Trophoblast cell (in vitro differentiated cells and primary cell): ENCODE results near the gene COX6B2.
A peak's percentile ranks its signal among the peaks of the same experiment; 100 is the strongest.

Experiments
- DNase-seq, 2 donors: peaks; one replicate each; pipeline ENCODE4 v3.0.0-alpha.2; 2016
- H2AFZ ChIP-seq: 2 replicates; pipeline ENCODE4 v1.6.1; 2013; ENCODE audit warnings: low read length, moderate library complexity, mild to moderate bottlenecking; ENCODE audit not compliant: insufficient read depth, poor library complexity
- H2AK5ac ChIP-seq: 2 replicates; pipeline ENCODE4 v1.6.1; 2013; ENCODE audit warnings: mild to moderate bottlenecking, low read length
- H2BK120ac ChIP-seq: 2 replicates; pipeline ENCODE4 v1.6.1; 2013; ENCODE audit warnings: low read length, mild to moderate bottlenecking, moderate library complexity; ENCODE audit not compliant: insufficient read depth, poor library complexity
- H2BK12ac ChIP-seq: 2 replicates; pipeline ENCODE4 v1.6.1; 2013; ENCODE audit warnings: mild to moderate bottlenecking, low read length, moderate library complexity
- H2BK5ac ChIP-seq: 2 replicates; pipeline ENCODE4 v1.6.1; 2013; ENCODE audit warnings: low read length, low read depth, moderate library complexity, mild to moderate bottlenecking; ENCODE audit not compliant: poor library complexity
- H3K14ac ChIP-seq: 2 replicates; pipeline ENCODE4 v1.6.1; 2013; ENCODE audit warnings: mild to moderate bottlenecking, low read length
- H3K18ac ChIP-seq: 2 replicates; pipeline ENCODE4 v1.6.1; 2013; ENCODE audit warnings: mild to moderate bottlenecking, low read length
- H3K23ac ChIP-seq: 2 replicates; pipeline ENCODE4 v1.6.1; 2013; ENCODE audit warnings: low read length
- H3K27ac ChIP-seq: 2 replicates; pipeline ENCODE4 v1.5.1; 2013; ENCODE audit warnings: low read depth, mild to moderate bottlenecking, inconsistent platforms, low read length, moderate library complexity
- H3K27me3 ChIP-seq: 2 replicates; pipeline ENCODE4 v1.6.1; 2013; ENCODE audit warnings: inconsistent platforms, mild to moderate bottlenecking, low read length, moderate library complexity; ENCODE audit not compliant: insufficient read depth
- H3K36me3 ChIP-seq, 2 experiments: 1 replicate in 1 of 2; 2 replicates in 1 of 2; pipeline ENCODE4 v1.6.1; 2013; ENCODE audit warnings: low read length in 2 of 2, mild to moderate bottlenecking in 2 of 2, moderate library complexity in 1 of 2; ENCODE audit not compliant: insufficient read depth in 2 of 2, control insufficient read depth in 1 of 2
- H3K4ac ChIP-seq: 2 replicates; pipeline ENCODE4 v1.6.1; 2013; ENCODE audit warnings: low read depth, mild to moderate bottlenecking, low read length, moderate library complexity
- H3K4me1 ChIP-seq, 2 experiments: 1 replicate in 1 of 2; 2 replicates in 1 of 2; pipeline ENCODE4 v1.6.1; 2013; ENCODE audit warnings: low read length in 2 of 2, mild to moderate bottlenecking in 2 of 2, moderate library complexity in 1 of 2; ENCODE audit not compliant: insufficient read depth in 2 of 2, control insufficient read depth in 1 of 2
- H3K4me2 ChIP-seq: 2 replicates; pipeline ENCODE4 v1.6.1; 2013; ENCODE audit warnings: inconsistent platforms, mild to moderate bottlenecking, low read length, moderate library complexity
- H3K4me3 ChIP-seq: 2 replicates; pipeline ENCODE4 v1.5.1; 2013; ENCODE audit warnings: mild to moderate bottlenecking, low read depth, low read length, inconsistent platforms
- H3K79me1 ChIP-seq: one replicate; pipeline ENCODE4 v1.6.1; 2013; ENCODE audit warnings: low read length
- H3K79me2 ChIP-seq: 2 replicates; pipeline ENCODE4 v1.6.1; 2013; ENCODE audit warnings: low read length, mild to moderate bottlenecking; ENCODE audit not compliant: control insufficient read depth, insufficient read depth, poor library complexity
- H3K9ac ChIP-seq: 2 replicates; pipeline ENCODE4 v1.6.1; 2013; ENCODE audit warnings: mild to moderate bottlenecking, low read length
- H3K9me3 ChIP-seq: 2 replicates; pipeline ENCODE4 v1.6.1; 2013; ENCODE audit warnings: low read depth, mild to moderate bottlenecking, control low read depth, inconsistent platforms, low read length; ENCODE audit not compliant: insufficient read depth
- H4K12ac ChIP-seq: 2 replicates; pipeline ENCODE4 v1.6.1; 2013; ENCODE audit warnings: low read depth, mild to moderate bottlenecking, low read length, moderate library complexity
- H4K8ac ChIP-seq: 2 replicates; pipeline ENCODE4 v1.6.1; 2013; ENCODE audit warnings: low read depth, mild to moderate bottlenecking, low read length, moderate library complexity
- H4K91ac ChIP-seq: one replicate; pipeline ENCODE4 v1.6.1; 2013; ENCODE audit warnings: low read depth, mild to moderate bottlenecking, low read length, moderate library complexity
- WGBS: extraction: QIAGEN DNeasy Blood & Tissue Kit; methylation state at CpG from one replicate; pipeline ENCODE4 v1.1.7; 2013; ENCODE audit warnings: missing lambda C conversion rate; ENCODE audit not compliant: insufficient read length, insufficient coverage; ENCODE audit errors: extremely low coverage; 5-methylcytosine and 5-hydroxymethylcytosine counted together

COX6B2 gene

DNA sequence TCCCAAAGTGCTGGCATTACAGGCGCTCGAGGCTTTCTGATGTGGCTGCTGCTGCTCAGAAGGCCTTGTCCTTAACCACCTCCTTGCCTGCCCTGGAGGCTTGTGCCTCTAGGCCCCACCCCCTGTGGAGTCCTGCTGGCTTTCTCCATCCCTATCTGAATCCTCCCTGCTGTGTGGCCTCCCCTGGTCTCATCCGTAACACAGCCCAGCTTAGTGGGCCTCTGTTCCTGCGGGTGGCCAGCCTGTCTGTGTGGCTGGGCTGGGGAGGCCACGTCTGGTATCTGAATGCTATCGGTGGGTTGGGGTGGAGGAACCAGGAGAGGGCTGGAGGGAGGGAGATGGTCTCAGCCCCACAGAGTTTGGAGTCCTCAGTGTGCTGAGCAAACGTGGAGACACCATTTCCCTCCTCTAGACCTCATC lies 36.0 kb upstream of the COX6B2 start:
- peaks cover 7% of the 10 kb centered on the region for H3K79me1 ChIP-seq
- no peak overlapping the region for H3K9ac ChIP-seq
- no peak overlapping the region for H3K4ac ChIP-seq
- no CpG with 5 or more reads among the region's 7 CpGs for WGBS
- H4K8ac ChIP-seq, result no peak overlapping the region
- H4K12ac ChIP-seq, result peak overlapping the region; percentile 17
- no peak overlapping the region for H3K4me3 ChIP-seq
- peaks cover 24% of the 10 kb centered on the region for H3K79me2 ChIP-seq
- H2BK12ac ChIP-seq, result no peak overlapping the region
- H3K23ac ChIP-seq, result no peak overlapping the region
- H3K14ac ChIP-seq, result no peak overlapping the region
- H4K91ac ChIP-seq, result no peak overlapping the region
- no peak overlapping the region for H3K27ac ChIP-seq
- no peaks in the 10 kb centered on the region for H3K27me3 ChIP-seq
- H2AFZ ChIP-seq, result no peak overlapping the region
- no peak overlapping the region for H3K4me2 ChIP-seq
- no peak for DNase-seq
- H3K18ac ChIP-seq, result no peak overlapping the region
- no peak overlapping the region for H2AK5ac ChIP-seq
- H3K9me3 ChIP-seq, result no peaks in the 10 kb centered on the region
- H3K4me1 ChIP-seq, result peaks cover 23 to 30% of the 10 kb centered on the region in 2 experiments
- H2BK5ac ChIP-seq, result no peak overlapping the region
- H3K36me3 ChIP-seq, result peaks cover 46 to 47% of the 10 kb centered on the region in 2 experiments
- H2BK120ac ChIP-seq, result no peak overlapping the region

DNA sequence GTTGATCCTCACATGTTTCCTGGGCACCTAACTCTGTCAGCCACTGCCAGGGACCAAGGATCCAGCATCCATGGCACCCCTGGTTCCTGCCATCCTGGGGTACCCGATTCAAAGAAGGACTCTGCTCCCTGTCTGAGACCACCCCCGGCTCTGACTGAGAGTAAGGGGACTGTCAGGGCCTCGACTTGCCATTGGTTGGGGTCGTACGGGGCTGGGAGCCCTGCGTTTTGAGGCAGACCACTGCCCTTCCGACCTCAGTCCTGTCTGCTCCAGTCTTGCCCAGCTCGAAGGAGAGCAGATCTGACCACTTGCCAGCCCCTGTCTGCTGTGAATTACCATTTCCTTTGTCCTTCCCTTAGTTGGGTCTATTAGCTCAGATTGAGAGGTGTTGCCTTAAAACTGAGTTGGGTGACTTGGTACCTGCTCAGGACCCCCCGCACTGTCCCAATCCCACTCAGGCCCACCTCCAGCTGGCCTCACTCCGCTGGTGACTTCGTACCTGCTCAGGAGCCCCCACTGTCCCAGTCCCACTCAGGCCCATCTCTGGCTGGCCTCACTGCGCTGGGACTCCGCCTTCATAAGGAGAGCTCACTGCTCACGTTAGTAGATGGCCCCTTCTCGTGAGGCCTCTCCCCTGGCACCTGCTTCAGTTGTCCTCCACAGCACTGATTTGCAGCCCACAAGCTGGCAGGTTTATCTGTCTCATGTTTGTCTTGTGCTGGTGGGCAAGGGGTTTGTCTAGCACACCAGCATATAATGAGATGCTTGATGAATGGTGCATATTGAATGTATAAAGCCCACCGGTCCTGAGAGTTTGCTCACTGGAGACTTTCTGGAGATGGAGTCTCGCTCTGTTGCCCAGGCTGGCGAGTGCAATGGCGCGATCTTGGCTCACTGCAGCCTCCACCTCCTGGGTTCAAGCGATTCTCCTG lies 35.1 kb upstream of the COX6B2 start:
- Histone ChIP-seq H3K9ac (no peak overlapping the region), H3K79me2 (peaks cover 24% of the 10 kb centered on the region), H3K9me3 (no peaks in the 10 kb centered on the region), H3K4me3 (no peak overlapping the region), H2BK120ac (no peak overlapping the region), H4K91ac (no peak overlapping the region), H2AFZ (no peak overlapping the region), H3K23ac (no peak overlapping the region), H2AK5ac (no peak overlapping the region), H3K4ac (no peak overlapping the region), H3K14ac (no peak overlapping the region), H3K4me2 (no peak overlapping the region), H3K4me1 (peaks cover 27 to 34% of the 10 kb centered on the region in 2 experiments), H2BK5ac (no peak overlapping the region), H4K12ac (no peak overlapping the region), H3K27me3 (no peaks in the 10 kb centered on the region), H2BK12ac (no peak overlapping the region), H3K18ac (no peak overlapping the region), H3K36me3 (peaks cover 46 to 47% of the 10 kb centered on the region in 2 experiments), H3K27ac (no peak overlapping the region), H3K79me1 (peaks cover 9% of the 10 kb centered on the region), H4K8ac (no peak overlapping the region)
- WGBS, result no CpG with 5 or more reads among the region's 21 CpGs
- DNase-seq, result no peak

DNA sequence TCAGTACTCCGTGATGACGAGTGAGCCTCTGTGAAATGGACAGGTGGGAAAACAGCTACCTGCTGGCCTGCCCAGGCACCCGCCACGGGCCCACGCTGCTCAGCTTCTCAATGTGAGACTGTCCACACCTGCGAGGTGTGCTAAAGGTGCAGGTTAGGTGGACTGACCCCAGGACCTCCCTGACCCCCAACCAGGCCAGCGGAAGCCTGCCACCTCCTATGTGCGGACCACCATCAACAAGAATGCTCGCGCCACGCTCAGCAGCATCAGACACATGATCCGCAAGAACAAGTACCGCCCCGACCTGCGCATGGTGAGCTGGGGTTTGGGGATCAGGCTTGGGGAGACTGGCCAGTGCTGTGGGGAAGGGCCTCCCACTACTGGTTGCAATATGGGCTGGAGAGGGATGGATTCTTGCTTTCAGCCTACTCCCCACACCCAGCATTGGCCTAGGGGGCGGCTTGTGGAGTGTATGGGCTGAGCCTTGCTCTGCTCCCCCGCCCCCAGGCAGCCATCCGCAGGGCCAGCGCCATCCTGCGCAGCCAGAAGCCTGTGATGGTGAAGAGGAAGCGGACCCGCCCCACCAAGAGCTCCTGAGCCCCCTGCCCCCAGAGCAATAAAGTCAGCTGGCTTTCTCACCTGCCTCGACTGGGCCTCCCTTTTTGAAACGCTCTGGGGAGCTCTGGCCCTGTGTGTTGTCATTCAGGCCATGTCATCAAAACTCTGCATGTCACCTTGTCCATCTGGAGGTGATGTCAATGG lies 33.4 kb upstream of the COX6B2 start:
- Histone ChIP-seq H3K14ac (no peak overlapping the region), H2BK120ac (no peak overlapping the region), H3K4me1 (peaks cover 37 to 44% of the 10 kb centered on the region in 2 experiments), H3K23ac (no peak overlapping the region), H2BK5ac (no peak overlapping the region), H3K9ac (peak overlapping the region; percentile 50), H2AK5ac (no peak overlapping the region), H3K36me3 (peaks cover 46 to 47% of the 10 kb centered on the region in 2 experiments), H3K18ac (peak overlapping the region; percentile 9), H4K12ac (no peak overlapping the region), H3K4ac (peak overlapping the region; percentile 38), H4K91ac (no peak overlapping the region), H2BK12ac (no peak overlapping the region), H4K8ac (no peak overlapping the region), H2AFZ (no peak overlapping the region), H3K27ac (no peak overlapping the region), H3K27me3 (no peaks in the 10 kb centered on the region), H3K9me3 (no peaks in the 10 kb centered on the region), H3K79me2 (peaks cover 28% of the 10 kb centered on the region), H3K4me2 (peak overlapping the region; percentile 83), H3K79me1 (peaks cover 16% of the 10 kb centered on the region), H3K4me3 (peak overlapping the region; percentile 35)
- no CpG with 5 or more reads among the region's 24 CpGs for WGBS
- DNase-seq, result no peak

DNA sequence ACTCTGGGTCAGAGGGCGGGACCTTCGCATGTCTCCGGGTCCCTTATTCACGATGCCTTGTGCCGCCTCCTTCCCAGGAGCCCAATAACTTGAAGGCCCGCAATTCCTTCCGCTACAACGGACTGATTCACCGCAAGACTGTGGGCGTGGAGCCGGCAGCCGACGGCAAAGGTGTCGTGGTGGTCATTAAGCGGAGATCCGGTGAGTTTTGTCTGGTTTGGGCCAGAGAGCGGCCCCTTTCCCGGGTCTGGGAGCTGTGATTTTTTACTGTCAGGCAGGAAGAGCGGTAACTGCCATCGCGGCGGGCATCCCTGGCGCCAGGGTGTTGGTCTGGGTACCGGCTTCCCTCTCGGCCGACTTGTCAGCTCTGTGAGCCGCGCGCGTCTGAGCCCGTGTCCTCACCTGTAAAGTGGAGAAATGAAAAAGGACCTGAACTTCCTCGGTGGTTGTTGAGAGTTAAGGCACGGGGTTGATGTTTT lies 32.0 kb upstream of the COX6B2 start:
- Histone ChIP-seq H3K9ac (peak overlapping the region; percentile 84), H3K4me3 (peak overlapping the region; percentile 93), H3K18ac (peak overlapping the region; percentile 94), H3K4me1 (peaks cover 37% of the 10 kb centered on the region in 2 experiments), H3K4ac (peak overlapping the region; percentile 98), H2BK12ac (no peak overlapping the region), H3K23ac (no peak overlapping the region), H3K36me3 (peaks cover 46 to 47% of the 10 kb centered on the region in 2 experiments), H2BK5ac (no peak overlapping the region), H3K4me2 (peak overlapping the region; percentile 83), H4K91ac (peak overlapping the region; percentile 15), H2BK120ac (peak overlapping the region; percentile 37), H3K27ac (peak overlapping the region; percentile 4), H4K8ac (no peak overlapping the region), H3K79me2 (peaks cover 28% of the 10 kb centered on the region), H3K9me3 (no peaks in the 10 kb centered on the region), H3K14ac (peak overlapping the region; percentile 94), H2AFZ (no peak overlapping the region), H4K12ac (no peak overlapping the region), H3K79me1 (peaks cover 16% of the 10 kb centered on the region), H3K27me3 (no peaks in the 10 kb centered on the region), H2AK5ac (peak overlapping the region; percentile 77)
- WGBS, result no CpG with 5 or more reads among the region's 33 CpGs
- DNase-seq, result peak; percentile 67 to 71
